Astrocyte (in vitro differentiated cells and primary cell): ENCODE data around the gene MPHOSPH9. TPM values are rescaled to one million over a fixed set of nuclear protein-coding genes. Genes with fewer than 3 reads are reported as not detected.

Experiments used
- DNase-seq: peaks from one replicate; pipeline ENCODE4 v3.0.0-alpha.2; 2010; ENCODE audit warnings: low read depth
- FAIRE-seq: peaks from 2 replicates; lab custom pipeline; 2011; peaks lifted over from hg19 to GRCh38; lab: Jason Lieb, UNC
- H2AFZ ChIP-seq: 2 replicates; pipeline ENCODE4 v1.6.0; 2012; ENCODE audit warnings: low read depth, low read length, inconsistent platforms
- H3K27ac ChIP-seq: 2 replicates; pipeline ENCODE4 v1.5.1; 2011; ENCODE audit warnings: low read depth, low read length, inconsistent platforms
- H3K27me3 ChIP-seq: 2 replicates; pipeline ENCODE4 v1.6.0; 2011; ENCODE audit warnings: low read length, inconsistent platforms; ENCODE audit not compliant: insufficient read depth
- H3K36me3 ChIP-seq: 2 replicates; pipeline ENCODE4 v1.5.1; 2011; ENCODE audit warnings: low read length, inconsistent platforms; ENCODE audit not compliant: insufficient read depth
- H3K4me1 ChIP-seq: 2 replicates; pipeline ENCODE4 v1.5.1; 2011; ENCODE audit warnings: low read length, inconsistent platforms; ENCODE audit not compliant: insufficient read depth
- H3K4me2 ChIP-seq: 2 replicates; pipeline ENCODE4 v1.6.0; 2012; ENCODE audit warnings: low read length, inconsistent platforms
- H3K4me3 ChIP-seq: 2 replicates; pipeline ENCODE4 v1.5.1; 2011; ENCODE audit warnings: low read depth, mild to moderate bottlenecking, low read length, inconsistent platforms; ENCODE audit not compliant: insufficient read depth
- H3K79me2 ChIP-seq: 2 replicates; pipeline ENCODE4 v1.6.0; 2012; ENCODE audit warnings: mild to moderate bottlenecking, low read length, inconsistent platforms; ENCODE audit not compliant: insufficient read depth
- H3K9ac ChIP-seq: 2 replicates; pipeline ENCODE4 v1.6.0; 2012; ENCODE audit warnings: mild to moderate bottlenecking, low read length, inconsistent platforms
- H3K9me3 ChIP-seq: 2 replicates; pipeline ENCODE4 v1.5.1; 2012; ENCODE audit warnings: low read depth, mild to moderate bottlenecking, low read length, inconsistent platforms; ENCODE audit not compliant: insufficient read depth
- H4K20me1 ChIP-seq: 2 replicates; pipeline ENCODE4 v1.6.0; 2012; ENCODE audit warnings: low read length, inconsistent platforms; ENCODE audit not compliant: insufficient read depth
- H3K27ac Mint-ChIP-seq: one replicate; pipeline ENCODE4 v1.8.0; 2021; ENCODE audit warnings: mild to moderate bottlenecking, mixed read lengths; ENCODE audit not compliant: unreplicated experiment
- H3K27me3 Mint-ChIP-seq: one replicate; pipeline ENCODE4 v1.8.0; 2021; ENCODE audit warnings: low read depth, mixed read lengths; ENCODE audit not compliant: unreplicated experiment
- H3K36me3 Mint-ChIP-seq: one replicate; pipeline ENCODE4 v1.8.0; 2021; ENCODE audit warnings: low read depth, mixed read lengths; ENCODE audit not compliant: unreplicated experiment
- H3K4me1 Mint-ChIP-seq: one replicate; pipeline ENCODE4 v1.8.0; 2021; ENCODE audit warnings: low read depth, mixed read lengths; ENCODE audit not compliant: unreplicated experiment
- H3K4me3 Mint-ChIP-seq: one replicate; pipeline ENCODE4 v1.8.0; 2021; ENCODE audit warnings: mild to moderate bottlenecking, moderate library complexity, mixed read lengths; ENCODE audit not compliant: unreplicated experiment
- H3K9me3 Mint-ChIP-seq: one replicate; pipeline ENCODE4 v1.8.0; 2021; ENCODE audit warnings: mild to moderate bottlenecking, mixed read lengths; ENCODE audit not compliant: unreplicated experiment
- EZH2 ChIP-seq: IDR thresholded peaks from 2 replicates; pipeline ENCODE4 v1.6.1; 2012; ENCODE audit warnings: mild to moderate bottlenecking, low read length, inconsistent platforms; ENCODE audit not compliant: insufficient read depth
- total RNA-seq: library from RNA; stranded (reverse); gene quantifications from 2 replicates; pipeline ENCODE4 v1.2.1, GENCODE V29; 2021
- TF ChIP-seq, protein P1 (sequence below): IDR thresholded peaks from 2 replicates; pipeline ENCODE4 v1.5.1; 2011; ENCODE audit warnings: low read depth, mild to moderate bottlenecking, inconsistent platforms, low read length, moderate library complexity; ENCODE audit not compliant: insufficient read depth

The MPHOSPH9 gene
- total RNA-seq, 1 donor from 2014 or later: 24.9 TPM

- Histone ChIP-seq H4K20me1 (peaks cover 5% of the 10 kb centered on the region), H3K9ac (peak overlapping the region; percentile 91), H3K4me1 (peaks cover 12% of the 10 kb centered on the region), H3K79me2 (peaks cover 64% of the 10 kb centered on the region), H3K9me3 (no peaks in the 10 kb centered on the region), H3K27me3 (no peaks in the 10 kb centered on the region), H2AFZ (peak overlapping the region; percentile 88), H3K4me3 (peak overlapping the region; percentile 89), H3K27ac (peak overlapping the region; percentile 64), H3K4me2 (peak overlapping the region; percentile 96), H3K36me3 (peaks cover 8% of the 10 kb centered on the region)
- H3K4me3 Mint-ChIP-seq: peak overlapping the region; percentile 99
- no peaks in the 10 kb centered on the region for H3K27me3 Mint-ChIP-seq
- H3K4me1 Mint-ChIP-seq: peaks cover 5% of the 10 kb centered on the region
- DNase-seq: no peak
- H3K27ac Mint-ChIP-seq: peak overlapping the region; percentile 91
- no peaks in the 10 kb centered on the region for H3K9me3 Mint-ChIP-seq
- no peak for TF ChIP-seq EZH2
- TF ChIP-seq, protein P1, sequence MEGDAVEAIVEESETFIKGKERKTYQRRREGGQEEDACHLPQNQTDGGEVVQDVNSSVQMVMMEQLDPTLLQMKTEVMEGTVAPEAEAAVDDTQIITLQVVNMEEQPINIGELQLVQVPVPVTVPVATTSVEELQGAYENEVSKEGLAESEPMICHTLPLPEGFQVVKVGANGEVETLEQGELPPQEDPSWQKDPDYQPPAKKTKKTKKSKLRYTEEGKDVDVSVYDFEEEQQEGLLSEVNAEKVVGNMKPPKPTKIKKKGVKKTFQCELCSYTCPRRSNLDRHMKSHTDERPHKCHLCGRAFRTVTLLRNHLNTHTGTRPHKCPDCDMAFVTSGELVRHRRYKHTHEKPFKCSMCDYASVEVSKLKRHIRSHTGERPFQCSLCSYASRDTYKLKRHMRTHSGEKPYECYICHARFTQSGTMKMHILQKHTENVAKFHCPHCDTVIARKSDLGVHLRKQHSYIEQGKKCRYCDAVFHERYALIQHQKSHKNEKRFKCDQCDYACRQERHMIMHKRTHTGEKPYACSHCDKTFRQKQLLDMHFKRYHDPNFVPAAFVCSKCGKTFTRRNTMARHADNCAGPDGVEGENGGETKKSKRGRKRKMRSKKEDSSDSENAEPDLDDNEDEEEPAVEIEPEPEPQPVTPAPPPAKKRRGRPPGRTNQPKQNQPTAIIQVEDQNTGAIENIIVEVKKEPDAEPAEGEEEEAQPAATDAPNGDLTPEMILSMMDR: no peak
- no peak for FAIRE-seq
- H3K36me3 Mint-ChIP-seq: no peaks in the 10 kb centered on the region
Measured at GRCh38 chr12:123233505-123234308, 766 bp upstream of the MPHOSPH9 start.

DNA sequence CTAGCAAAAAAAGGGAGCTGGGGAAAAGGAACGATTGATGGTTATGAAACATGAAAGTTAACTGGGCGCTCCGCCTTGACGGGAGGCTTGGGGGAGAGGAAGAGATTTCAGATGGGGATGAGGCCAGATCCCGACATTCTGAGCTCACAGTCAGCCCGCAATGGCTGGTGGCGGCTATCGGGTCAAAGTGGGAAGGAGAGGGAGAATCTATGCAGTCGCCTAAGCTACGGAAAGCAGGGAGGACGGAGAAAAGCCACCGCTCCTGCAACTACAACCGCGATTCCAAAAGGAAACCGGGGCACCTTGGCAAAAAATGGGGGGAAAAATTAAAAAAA, 502 bp downstream of the MPHOSPH9 start:
- TF ChIP-seq, protein P1: no peak
- no peak for TF ChIP-seq EZH2
- H3K27ac ChIP-seq: peak overlapping the region; percentile 80
- H3K36me3 ChIP-seq: peaks cover 12% of the 10 kb centered on the region
- H3K27me3 Mint-ChIP-seq: no peaks in the 10 kb centered on the region
- H3K4me3 Mint-ChIP-seq: peak overlapping the region; percentile 99
- no peaks in the 10 kb centered on the region for H3K36me3 Mint-ChIP-seq
- H2AFZ ChIP-seq: peak overlapping the region; percentile 91
- H4K20me1 ChIP-seq: peaks cover 7% of the 10 kb centered on the region
- H3K4me1 Mint-ChIP-seq: peaks cover 5% of the 10 kb centered on the region
- H3K9me3 Mint-ChIP-seq: no peaks in the 10 kb centered on the region
- DNase-seq: no peak
- peak overlapping the region; percentile 91 for H3K27ac Mint-ChIP-seq
- peak overlapping the region; percentile 89 for H3K4me3 ChIP-seq
- H3K9me3 ChIP-seq: no peaks in the 10 kb centered on the region
- peaks cover 12% of the 10 kb centered on the region for H3K4me1 ChIP-seq
- H3K9ac ChIP-seq: peak overlapping the region; percentile 90
- peaks cover 73% of the 10 kb centered on the region for H3K79me2 ChIP-seq
- no peaks in the 10 kb centered on the region for H3K27me3 ChIP-seq
- FAIRE-seq: no peak
- peak overlapping the region; percentile 93 for H3K4me2 ChIP-seq

- Histone ChIP-seq H3K79me2 (peaks cover 78% of the 10 kb centered on the region), H3K4me2 (peak overlapping the region; percentile 93), H2AFZ (peak overlapping the region; percentile 64), H3K4me3 (peak overlapping the region; percentile 89), H3K9ac (peak overlapping the region; percentile 90), H4K20me1 (peaks cover 5% of the 10 kb centered on the region), H3K36me3 (peaks cover 12% of the 10 kb centered on the region), H3K9me3 (no peaks in the 10 kb centered on the region), H3K27me3 (no peaks in the 10 kb centered on the region), H3K4me1 (peaks cover 12% of the 10 kb centered on the region), H3K27ac (peak overlapping the region; percentile 80)
- no peaks in the 10 kb centered on the region for H3K9me3 Mint-ChIP-seq
- H3K36me3 Mint-ChIP-seq: no peaks in the 10 kb centered on the region
- peaks cover 5% of the 10 kb centered on the region for H3K4me1 Mint-ChIP-seq
- DNase-seq (no peak), FAIRE-seq (no peak)
- H3K27me3 Mint-ChIP-seq: no peaks in the 10 kb centered on the region
- TF ChIP-seq, protein P1: no peak
- TF ChIP-seq EZH2: no peak
- peak overlapping the region; percentile 99 for H3K4me3 Mint-ChIP-seq
- H3K27ac Mint-ChIP-seq: peak overlapping the region; percentile 91
Measured at GRCh38 chr12:123231931-123232330, 1.0 kb downstream of the MPHOSPH9 start.
